Mesothelial cell of epicardium (in vitro differentiated cells): ENCODE measurements around the gene SP3. TPM values are rescaled to one million over a fixed set of nuclear protein-coding genes. Genes with fewer than 3 reads are reported as not detected.

Experiments used
- DNase-seq, 2 experiments: peaks; one replicate each; pipeline ENCODE4 v3.0.0; 2021; ENCODE audit warnings: low spot score in 2 of 2; ENCODE audit not compliant: unreplicated experiment in 2 of 2
- H3K27ac Mint-ChIP-seq: 2 replicates; pipeline ENCODE4 v1.8.0; 2021; ENCODE audit warnings: mixed read lengths
- H3K27me3 Mint-ChIP-seq: 2 replicates; pipeline ENCODE4 v1.8.0; 2021; ENCODE audit warnings: low read depth, mixed read lengths
- H3K36me3 Mint-ChIP-seq: 2 replicates; pipeline ENCODE4 v1.8.0; 2021; ENCODE audit warnings: mixed read lengths
- H3K4me1 Mint-ChIP-seq: 2 replicates; pipeline ENCODE4 v1.8.0; 2021; ENCODE audit warnings: mixed read lengths
- H3K4me3 Mint-ChIP-seq: 2 replicates; pipeline ENCODE4 v1.8.0; 2021; ENCODE audit warnings: mild to moderate bottlenecking, moderate library complexity, mixed read lengths
- H3K9me3 Mint-ChIP-seq: 2 replicates; pipeline ENCODE4 v1.8.0; 2021; ENCODE audit warnings: mixed read lengths
- CTCF ChIP-seq: fragments of 200-600 bp; sonication (generic); IDR thresholded peaks from one replicate; pipeline ENCODE4 v1.5.0; 2021; ENCODE audit warnings: antibody characterized with exemption; ENCODE audit not compliant: unreplicated experiment
- total RNA-seq: library from RNA; stranded (reverse); gene quantifications from 3 replicates; pipeline ENCODE4 v1.2.1, GENCODE V29; 2021

SP3 gene
- total RNA-seq, 1 donor from 2014 or later = 113 TPM

DNA sequence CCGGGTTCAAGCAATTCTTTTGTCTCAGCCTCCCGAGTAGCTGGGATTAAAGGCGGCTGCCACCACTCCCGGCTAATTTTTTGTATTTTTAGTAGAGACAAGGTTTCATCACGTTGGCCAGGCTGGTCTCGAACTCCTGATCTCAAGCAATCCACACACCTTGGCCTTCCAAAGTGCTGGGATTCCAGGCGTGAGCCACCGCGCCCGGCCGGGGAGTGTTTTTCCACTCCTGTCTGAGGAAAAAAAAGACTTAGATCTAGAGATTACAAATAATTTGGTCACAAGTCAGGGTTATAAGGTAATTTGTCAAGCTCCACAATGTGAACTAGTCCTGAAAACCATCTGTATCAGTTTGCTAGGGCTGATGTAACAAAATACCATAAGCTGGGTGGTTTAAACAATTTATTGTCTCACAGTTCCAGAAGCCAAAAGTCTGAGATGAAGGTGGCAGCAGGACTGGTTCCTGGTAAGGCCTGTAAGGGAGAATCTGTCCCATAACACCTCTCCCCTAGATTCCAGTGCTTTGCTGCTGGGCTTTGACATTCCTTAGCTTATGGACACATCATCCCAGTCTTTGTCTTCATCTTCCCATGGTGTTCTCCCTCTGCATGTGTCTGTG lies 40.7 kb upstream of the SP3 start:
- Mint-ChIP-seq H3K4me3 (no peak overlapping the region), H3K9me3 (no peaks in the 10 kb centered on the region), H3K36me3 (no peaks in the 10 kb centered on the region), H3K27me3 (no peaks in the 10 kb centered on the region), H3K27ac (no peak overlapping the region), H3K4me1 (peaks cover 36% of the 10 kb centered on the region)
- DNase-seq = no peak
- no peak for TF ChIP-seq CTCF

DNA sequence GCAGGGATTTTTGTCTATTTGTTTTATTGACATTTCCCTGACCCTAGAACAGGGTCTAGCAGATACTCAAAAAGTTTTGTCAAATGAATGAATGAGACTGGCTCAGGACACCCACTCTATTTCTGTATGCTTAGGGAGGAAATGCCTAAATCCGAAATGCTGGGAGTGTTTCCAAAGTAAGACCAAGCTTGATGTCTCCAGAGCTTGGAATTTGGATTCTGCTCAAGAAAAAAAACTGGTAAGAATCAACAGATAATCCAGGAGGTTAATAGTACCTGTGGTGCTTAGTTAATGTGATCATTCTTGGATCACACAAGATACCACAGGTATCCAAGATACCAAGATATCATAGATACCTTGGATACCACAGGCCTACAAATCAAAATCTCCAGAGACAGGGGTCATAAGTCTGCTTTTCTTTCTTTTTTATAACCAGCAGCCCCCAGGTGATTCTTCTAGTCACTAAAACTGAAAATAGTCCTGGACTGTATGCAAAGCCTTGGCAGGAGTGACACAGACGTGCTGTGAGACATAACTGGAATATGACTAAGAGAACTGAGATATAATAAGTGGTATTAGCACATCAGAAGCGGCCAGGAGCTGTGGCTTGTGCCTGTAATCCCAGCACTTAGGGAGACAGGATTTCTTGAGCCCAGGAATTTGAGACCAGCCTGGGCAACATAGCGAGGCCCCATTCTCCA lies 39.9 kb upstream of the SP3 start:
- peaks cover 32% of the 10 kb centered on the region for H3K4me1 Mint-ChIP-seq
- peak overlapping the region; percentile 82 for H3K27ac Mint-ChIP-seq
- no peak overlapping the region for H3K4me3 Mint-ChIP-seq
- no peak for TF ChIP-seq CTCF
- DNase-seq = no peak
- no peaks in the 10 kb centered on the region for H3K27me3 Mint-ChIP-seq
- no peaks in the 10 kb centered on the region for H3K9me3 Mint-ChIP-seq
- no peaks in the 10 kb centered on the region for H3K36me3 Mint-ChIP-seq

DNA sequence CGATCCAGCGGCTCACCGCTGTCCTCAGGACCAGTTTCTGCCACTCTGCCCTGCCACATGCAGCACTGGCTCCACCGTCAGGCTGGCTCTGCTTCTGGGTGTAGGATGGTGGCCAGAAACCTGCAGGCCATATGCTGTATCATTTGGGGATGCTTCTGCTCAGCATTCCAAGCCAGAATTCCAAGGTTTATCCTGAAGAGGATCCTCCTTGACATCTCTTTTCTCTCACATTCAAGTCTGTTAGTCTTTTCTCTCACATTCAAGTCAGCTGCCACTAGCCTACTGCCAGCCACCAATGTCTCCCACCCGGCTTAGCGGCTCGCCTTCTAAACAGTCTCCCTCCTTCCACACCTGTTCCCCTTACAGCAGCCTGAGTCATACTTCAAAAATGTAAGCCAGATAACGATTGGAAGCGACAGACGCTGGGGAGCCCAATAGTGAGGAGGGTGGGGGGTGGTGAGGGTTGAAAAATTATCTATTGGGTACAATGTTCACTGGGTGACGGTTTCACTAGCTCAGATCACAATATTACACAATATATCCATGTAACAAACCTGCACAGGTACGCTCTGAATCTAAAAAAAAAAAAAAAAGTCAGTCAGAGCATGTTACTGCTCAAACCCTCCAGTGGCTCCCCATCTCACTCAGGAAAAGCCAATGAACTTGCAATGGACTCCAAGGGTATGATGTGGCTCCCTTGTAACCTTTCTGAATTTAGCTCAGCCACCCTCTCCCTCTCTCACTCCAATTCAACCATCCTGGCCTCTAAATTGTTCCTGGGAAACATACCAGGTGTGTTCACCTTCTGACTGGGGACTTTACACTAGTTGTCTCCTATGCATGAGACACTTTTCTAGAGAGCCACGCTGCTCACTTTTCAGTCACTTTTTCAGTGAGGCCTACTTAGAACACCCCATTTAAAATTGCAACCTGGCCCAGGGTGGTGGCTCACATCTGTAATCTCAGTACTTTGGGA lies 38.8 kb upstream of the SP3 start:
- Mint-ChIP-seq H3K4me3 (no peak overlapping the region), H3K9me3 (no peaks in the 10 kb centered on the region), H3K36me3 (no peaks in the 10 kb centered on the region), H3K27ac (peak overlapping the region; percentile 82), H3K4me1 (peaks cover 27% of the 10 kb centered on the region), H3K27me3 (no peaks in the 10 kb centered on the region)
- no peak for TF ChIP-seq CTCF
- no peak for DNase-seq

DNA sequence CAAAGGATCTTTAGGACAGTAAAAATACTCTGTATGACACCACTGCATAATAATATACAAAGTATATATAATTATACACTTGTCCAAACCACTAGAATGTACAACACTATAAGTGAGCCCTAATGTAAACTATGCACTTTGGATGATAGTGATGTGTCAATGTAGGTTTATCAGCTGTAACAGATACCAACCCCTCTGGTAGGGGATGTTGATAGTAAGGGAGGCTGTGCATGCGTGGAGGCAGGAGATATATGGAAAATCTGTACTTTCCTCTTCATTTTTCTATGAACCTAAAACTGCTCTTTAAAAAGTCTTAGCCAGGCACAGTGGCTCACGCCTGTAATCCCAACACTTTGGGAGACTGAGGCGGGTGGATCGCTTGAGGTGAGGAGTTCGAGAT lies 37.5 kb upstream of the SP3 start:
- H3K27me3 Mint-ChIP-seq = no peaks in the 10 kb centered on the region
- H3K4me1 Mint-ChIP-seq = peaks cover 32% of the 10 kb centered on the region
- no peak overlapping the region for H3K4me3 Mint-ChIP-seq
- TF ChIP-seq CTCF = no peak
- H3K27ac Mint-ChIP-seq = no peak overlapping the region
- H3K36me3 Mint-ChIP-seq = no peaks in the 10 kb centered on the region
- no peaks in the 10 kb centered on the region for H3K9me3 Mint-ChIP-seq
- DNase-seq = no peak

GRCh38 chr2:174001107-174001506 lies 35.9 kb upstream of the SP3 start:
- DNase-seq = no peak
- no peak for TF ChIP-seq CTCF
- Mint-ChIP-seq H3K4me3 (no peak overlapping the region), H3K36me3 (no peaks in the 10 kb centered on the region), H3K9me3 (no peaks in the 10 kb centered on the region), H3K27me3 (no peaks in the 10 kb centered on the region), H3K4me1 (peaks cover 40% of the 10 kb centered on the region), H3K27ac (no peak overlapping the region)
